Neural cell (in vitro differentiated cells): ENCODE measurements around the gene ZNF316. TPM values are rescaled to one million over a fixed set of nuclear protein-coding genes. Genes with fewer than 3 reads are reported as not detected.

Experiments
- H2AFZ ChIP-seq: fragments of 200-600, 300-800 bp; sonication (generic), shearing (Covaris generic); 2 replicates; pipeline ENCODE4 v1.6.0; 2014; ENCODE audit warnings: low read depth, mild to moderate bottlenecking, antibody characterized with exemption, low read length, moderate library complexity
- H3F3A ChIP-seq: fragments of 200-600 bp; shearing (Covaris generic); 2 replicates; pipeline ENCODE4 v1.6.1; 2016; ENCODE audit warnings: mild to moderate bottlenecking, moderate library complexity, mixed read lengths, antibody characterized with exemption, low read length; ENCODE audit not compliant: insufficient read depth, poor library complexity, severe bottlenecking
- H3K27ac ChIP-seq: fragments of 200-600, 300-800 bp; sonication (generic), shearing (Covaris generic); 2 replicates; pipeline ENCODE4 v1.5.1; 2014; ENCODE audit warnings: mild to moderate bottlenecking, low read length, moderate library complexity
- H3K27me3 ChIP-seq: fragments of 300-800, 200-600 bp; sonication (generic), shearing (Covaris generic); 2 replicates; pipeline ENCODE4 v1.6.0; 2014; ENCODE audit warnings: mild to moderate bottlenecking, low read depth, low read length, moderate library complexity; ENCODE audit not compliant: insufficient read depth
- H3K36me3 ChIP-seq: fragments of 300-800, 200-600 bp; sonication (generic), shearing (Covaris generic); 2 replicates; pipeline ENCODE4 v1.5.1; 2014; ENCODE audit warnings: mild to moderate bottlenecking, antibody characterized with exemption, low read length, moderate library complexity; ENCODE audit not compliant: insufficient read depth
- H3K4me2 ChIP-seq: fragments of 300-800, 200-600 bp; sonication (generic), shearing (Covaris generic); 2 replicates; pipeline ENCODE4 v1.6.0; 2014; ENCODE audit warnings: mild to moderate bottlenecking, low read length
- H3K4me3 ChIP-seq: fragments of 300-800, 200-600 bp; sonication (generic), shearing (Covaris generic); 2 replicates; pipeline ENCODE4 v1.5.1; 2014; ENCODE audit warnings: mild to moderate bottlenecking, low read length, moderate library complexity
- H3K79me2 ChIP-seq: fragments of 200-600 bp; shearing (Covaris generic); replicated peaks from 2 replicates; pipeline ENCODE4 v1.6.0; 2014; ENCODE audit warnings: mild to moderate bottlenecking, low read length, moderate library complexity; ENCODE audit not compliant: insufficient read depth
- H3K9ac ChIP-seq: fragments of 300-800, 200-600 bp; sonication (generic), shearing (Covaris generic); 2 replicates; pipeline ENCODE4 v1.6.1; 2016; ENCODE audit warnings: mild to moderate bottlenecking, low read length, mixed read lengths
- H3K9me2 ChIP-seq: fragments of 200-600 bp; shearing (Covaris generic); 2 replicates; pipeline ENCODE4 v1.6.1; 2016; ENCODE audit warnings: mild to moderate bottlenecking, low read length, mixed read lengths; ENCODE audit not compliant: insufficient read depth
- H3K9me3 ChIP-seq: fragments of 200-600, 300-800 bp; sonication (generic), shearing (Covaris generic); 2 replicates; pipeline ENCODE4 v1.6.1; 2016; ENCODE audit warnings: mild to moderate bottlenecking, mixed run types, low read length, moderate library complexity, mixed read lengths
- H4K20me1 ChIP-seq: fragments of 200-600 bp; shearing (Covaris generic); 2 replicates; pipeline ENCODE4 v1.6.1; 2016; ENCODE audit warnings: mild to moderate bottlenecking, mixed run types; ENCODE audit not compliant: insufficient read depth
- CTCF ChIP-seq: fragments of 450-650 bp; IDR thresholded peaks from 2 replicates; pipeline ENCODE4 v1.5.1; 2014; ENCODE audit warnings: antibody characterized with exemption, mild to moderate bottlenecking, moderate library complexity; ENCODE audit not compliant: poor library complexity, severe bottlenecking
- EP300 ChIP-seq: fragments of 450-650 bp; conservative IDR thresholded peaks from 2 replicates; pipeline ENCODE4 v1.6.1; 2014; ENCODE audit warnings: antibody characterized with exemption, mild to moderate bottlenecking, moderate library complexity; ENCODE audit not compliant: poor library complexity, severe bottlenecking
- EZH2 ChIP-seq: fragments of 200-600, 300-800 bp; shearing (Covaris generic), sonication (generic); IDR thresholded peaks from 2 replicates; pipeline ENCODE4 v1.6.1; 2014; ENCODE audit warnings: antibody characterized with exemption, low read length, borderline replicate concordance, mild to moderate bottlenecking; ENCODE audit not compliant: insufficient read depth, poor library complexity, severe bottlenecking
- MXI1 ChIP-seq: fragments of 450-650 bp; conservative IDR thresholded peaks from 2 replicates; pipeline ENCODE4 v1.6.1; 2014; ENCODE audit warnings: antibody characterized with exemption, mild to moderate bottlenecking; ENCODE audit not compliant: poor library complexity, severe bottlenecking
- POLR2AphosphoS5 ChIP-seq: IDR thresholded peaks from 2 replicates; pipeline ENCODE4 v1.6.1; 2012
- RAD21 ChIP-seq: fragments of 450-650 bp; conservative IDR thresholded peaks from 2 replicates; pipeline ENCODE4 v1.6.1; 2014; ENCODE audit warnings: antibody characterized with exemption, mild to moderate bottlenecking, moderate library complexity
- REST ChIP-seq: IDR thresholded peaks from 2 replicates; pipeline ENCODE4 v1.6.1; 2012; ENCODE audit warnings: borderline replicate concordance
- SMC3 ChIP-seq: fragments of 450-650 bp; conservative IDR thresholded peaks from 2 replicates; pipeline ENCODE4 v1.6.1; 2014; ENCODE audit warnings: antibody characterized with exemption, mild to moderate bottlenecking, moderate library complexity; ENCODE audit not compliant: poor library complexity
- TAF1 ChIP-seq: IDR thresholded peaks from 2 replicates; pipeline ENCODE4 v1.6.1; 2012; ENCODE audit warnings: low read depth
- polyA plus RNA-seq: library from polyadenylated mRNA; depleted of rRNA; stranded (reverse); fragments of >200 nt; gene quantifications from 2 replicates; pipeline ENCODE4 v1.2.3, GENCODE V29; 2014

ZNF316 gene
- polyA plus RNA-seq, 1 donor from 2014 or later: 22.2 TPM

DNA sequence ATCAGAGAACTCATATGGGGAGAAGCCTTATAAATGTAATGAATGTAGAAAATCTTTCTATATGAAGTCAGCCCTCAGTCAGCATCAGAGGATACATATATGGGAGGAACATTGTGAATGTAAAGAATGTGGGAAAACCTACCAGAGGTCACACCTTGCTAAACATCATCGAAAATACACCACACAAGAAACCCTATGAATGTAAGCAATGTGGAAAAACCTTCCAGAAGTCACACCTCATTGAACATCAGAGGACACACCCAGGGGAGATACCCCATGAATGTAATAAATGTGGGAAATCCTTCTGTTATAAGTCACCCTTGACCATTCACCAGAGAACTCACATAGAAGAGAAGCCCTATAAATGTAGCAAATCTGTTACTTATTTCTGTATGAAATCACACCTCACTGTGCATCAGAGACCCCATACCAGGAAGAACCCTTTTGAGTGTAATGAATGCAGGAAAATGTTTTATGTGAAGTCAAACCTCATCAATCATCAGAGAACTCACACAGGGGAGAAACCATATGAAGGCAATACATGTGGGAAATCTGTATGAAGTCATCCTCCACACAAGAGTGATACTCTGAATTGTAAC, 38.8 kb downstream of the ZNF316 start:
- no peaks in the 10 kb centered on the region for H3F3A ChIP-seq
- H3K9me2 ChIP-seq: no peaks in the 10 kb centered on the region
- no peaks in the 10 kb centered on the region for H3K27me3 ChIP-seq
- no peaks in the 10 kb centered on the region for H4K20me1 ChIP-seq
- H3K9me3 ChIP-seq: peaks cover 20% of the 10 kb centered on the region
- no peaks in the 10 kb centered on the region for H3K36me3 ChIP-seq
- no peak overlapping the region for H2AFZ ChIP-seq
- H3K27ac ChIP-seq: no peak overlapping the region
- H3K9ac ChIP-seq: no peak overlapping the region
- no peak overlapping the region for H3K4me3 ChIP-seq
- no peak overlapping the region for H3K4me2 ChIP-seq
- no peaks in the 10 kb centered on the region for H3K79me2 ChIP-seq
- TF ChIP-seq MXI1 (no peak), SMC3 (no peak), EZH2 (no peak), RAD21 (no peak), EP300 (no peak), TAF1 (no peak)

- no peaks in the 10 kb centered on the region for H3K27me3 ChIP-seq
- no peak for TF ChIP-seq POLR2AphosphoS5
- no peak for TF ChIP-seq MXI1
- TF ChIP-seq REST: no peak
- TF ChIP-seq SMC3: no peak
- TF ChIP-seq TAF1: no peak
- no peak for TF ChIP-seq EZH2
- TF ChIP-seq CTCF: no peak
- no peak for TF ChIP-seq EP300
- TF ChIP-seq RAD21: no peak
- peaks cover 23% of the 10 kb centered on the region for H3K9me3 ChIP-seq
- no peaks in the 10 kb centered on the region for H4K20me1 ChIP-seq
- no peaks in the 10 kb centered on the region for H3K36me3 ChIP-seq
- H3K9ac ChIP-seq: no peak overlapping the region
- H2AFZ ChIP-seq: no peak overlapping the region
- no peaks in the 10 kb centered on the region for H3F3A ChIP-seq
- no peak overlapping the region for H3K4me3 ChIP-seq
- H3K9me2 ChIP-seq: no peaks in the 10 kb centered on the region
- no peak overlapping the region for H3K4me2 ChIP-seq
- H3K27ac ChIP-seq: no peak overlapping the region
- H3K79me2 ChIP-seq: no peaks in the 10 kb centered on the region
Measured at GRCh38 chr7:6680146-6680545, 43.0 kb downstream of the ZNF316 start.
